ENCODE measurements around the gene PLCH1.

Gene PLCH1

DNA sequence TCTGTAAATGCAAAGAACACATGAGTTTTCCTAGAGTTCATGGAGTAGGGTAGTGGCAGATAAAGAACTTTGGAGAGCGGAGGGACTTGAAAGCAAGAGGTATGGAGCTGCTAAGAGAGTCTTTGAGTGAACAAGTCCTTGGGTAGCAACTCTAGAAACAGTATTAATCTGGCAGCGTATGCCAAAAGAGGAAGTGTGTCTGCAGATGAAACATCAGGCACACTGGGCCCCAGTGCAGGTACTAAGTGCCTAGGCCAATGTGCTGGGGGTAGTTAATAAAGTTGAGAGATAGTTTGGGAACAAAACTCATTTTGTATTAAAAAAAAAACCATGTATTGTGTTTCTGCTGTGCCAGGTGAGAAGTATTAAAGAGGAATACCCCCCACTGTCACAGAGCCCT is 228.4 kb downstream of the PLCH1 start:
- H3K9me3 ChIP-seq (ENCODE audit: control insufficient read depth, low read depth, low read length): no peaks in the 10 kb centered on the region
- no peak overlapping the region for H3K4me3 ChIP-seq (ENCODE audit: low read length)
- H3K9ac ChIP-seq (ENCODE audit: low read length): no peak overlapping the region
- H3K4me1 ChIP-seq (ENCODE audit: control insufficient read depth, low read depth, low read length): peaks cover 5% of the 10 kb centered on the region
- no peak overlapping the region for H3K27ac ChIP-seq (ENCODE audit: low read length)
- H3K27me3 ChIP-seq (ENCODE audit: control insufficient read depth, insufficient read depth, low read length): no peaks in the 10 kb centered on the region
- H3K36me3 ChIP-seq (ENCODE audit: control insufficient read depth, low read depth, low read length): peaks cover 4% of the 10 kb centered on the region

DNA sequence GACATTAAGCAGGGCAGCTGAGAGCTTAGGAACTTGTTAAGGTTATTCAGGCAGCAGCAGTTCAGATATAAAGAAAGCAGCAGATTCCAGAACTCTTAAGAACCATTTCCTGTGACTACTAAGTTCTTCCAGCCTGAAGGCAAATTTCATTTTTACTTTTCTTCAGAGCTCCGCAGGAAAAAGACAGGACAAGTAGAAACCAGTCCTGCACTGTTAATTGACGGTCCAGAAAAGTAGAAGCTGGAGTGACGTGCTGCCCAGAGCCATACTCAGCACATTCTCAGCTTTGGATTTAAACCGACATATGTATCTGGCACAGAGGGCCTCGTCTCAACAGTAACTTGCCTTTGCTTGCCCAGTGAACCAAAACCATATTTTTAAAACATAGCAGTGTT is 232.0 kb downstream of the PLCH1 start:
- H3K4me1 ChIP-seq (ENCODE audit: control insufficient read depth, low read depth, low read length): peaks cover 5% of the 10 kb centered on the region
- no peak overlapping the region for H3K9ac ChIP-seq (ENCODE audit: low read length)
- no peak overlapping the region for H3K4me3 ChIP-seq (ENCODE audit: low read length)
- H3K36me3 ChIP-seq (ENCODE audit: control insufficient read depth, low read depth, low read length): peaks cover 4% of the 10 kb centered on the region
- no peaks in the 10 kb centered on the region for H3K27me3 ChIP-seq (ENCODE audit: control insufficient read depth, insufficient read depth, low read length)
- H3K9me3 ChIP-seq (ENCODE audit: control insufficient read depth, low read depth, low read length): no peaks in the 10 kb centered on the region
- H3K27ac ChIP-seq (ENCODE audit: low read length): no peak overlapping the region

DNA sequence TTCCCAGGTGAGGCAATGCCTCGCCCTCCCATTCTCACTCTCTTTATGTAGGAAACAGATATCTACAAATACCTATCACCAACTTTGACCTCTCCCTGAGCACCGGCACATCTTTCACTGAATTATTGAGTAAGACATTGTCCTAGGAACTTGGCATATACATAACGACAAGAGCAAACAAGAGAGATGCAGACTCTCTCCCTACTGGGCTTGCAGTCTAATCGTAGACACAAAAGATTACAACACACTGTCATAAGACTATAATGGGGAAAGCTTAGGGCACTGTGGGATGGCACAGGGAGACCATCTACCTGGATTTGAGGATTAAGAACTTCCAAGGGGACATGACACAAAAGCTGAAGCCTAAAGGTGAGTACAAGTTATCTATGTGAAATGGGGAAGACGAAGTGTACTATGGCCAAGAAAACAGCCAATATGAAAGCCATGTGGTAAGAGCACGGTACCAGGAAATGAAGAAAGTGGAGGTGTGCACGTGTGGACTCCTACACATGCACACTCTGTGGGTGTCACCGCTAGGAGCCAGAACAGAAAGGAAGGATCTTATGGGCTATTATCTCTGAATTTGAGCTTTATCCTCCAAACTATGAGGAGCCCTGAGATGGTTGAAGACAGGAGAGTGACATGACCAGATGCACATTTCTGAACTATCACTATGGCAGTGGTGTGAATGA is 232.6 kb downstream of the PLCH1 start:
- no peaks in the 10 kb centered on the region for H3K9me3 ChIP-seq (ENCODE audit: control insufficient read depth, low read depth, low read length)
- H3K27ac ChIP-seq (ENCODE audit: low read length): no peak overlapping the region
- H3K4me1 ChIP-seq (ENCODE audit: control insufficient read depth, low read depth, low read length): peaks cover 5% of the 10 kb centered on the region
- H3K4me3 ChIP-seq (ENCODE audit: low read length): peak overlapping the region; percentile 31
- H3K27me3 ChIP-seq (ENCODE audit: control insufficient read depth, insufficient read depth, low read length): no peaks in the 10 kb centered on the region
- H3K36me3 ChIP-seq (ENCODE audit: control insufficient read depth, low read depth, low read length): peaks cover 4% of the 10 kb centered on the region
- H3K9ac ChIP-seq (ENCODE audit: low read length): peak overlapping the region; percentile 55

DNA sequence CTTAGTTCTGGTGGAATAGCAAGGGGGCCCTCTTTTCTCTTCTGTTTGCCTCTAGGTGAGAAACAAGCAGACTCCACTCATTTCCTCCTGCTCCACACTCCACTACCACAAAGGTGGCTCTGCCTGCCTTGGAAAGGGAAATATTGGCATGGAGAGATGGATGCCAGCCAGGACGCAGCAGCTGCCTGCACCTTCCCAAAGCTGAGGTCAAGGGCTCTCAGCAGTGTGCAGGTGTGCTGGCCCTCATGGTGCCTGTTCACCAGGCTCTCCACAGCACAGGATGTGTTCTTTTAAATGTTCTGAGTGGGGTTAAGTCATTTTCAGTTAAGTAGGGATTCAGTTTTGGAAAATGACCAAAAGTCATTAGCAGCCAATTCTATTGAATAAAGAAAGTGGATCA is 240.2 kb downstream of the PLCH1 start:
- Histone ChIP-seq H3K36me3 (ENCODE audit: control insufficient read depth, low read depth, low read length) (no peaks in the 10 kb centered on the region), H3K9me3 (ENCODE audit: control insufficient read depth, low read depth, low read length) (no peaks in the 10 kb centered on the region), H3K4me3 (ENCODE audit: low read length) (no peak overlapping the region), H3K27ac (ENCODE audit: low read length) (no peak overlapping the region), H3K4me1 (ENCODE audit: control insufficient read depth, low read depth, low read length) (no peaks in the 10 kb centered on the region), H3K9ac (ENCODE audit: low read length) (no peak overlapping the region), H3K27me3 (ENCODE audit: control insufficient read depth, insufficient read depth, low read length) (no peaks in the 10 kb centered on the region)

DNA sequence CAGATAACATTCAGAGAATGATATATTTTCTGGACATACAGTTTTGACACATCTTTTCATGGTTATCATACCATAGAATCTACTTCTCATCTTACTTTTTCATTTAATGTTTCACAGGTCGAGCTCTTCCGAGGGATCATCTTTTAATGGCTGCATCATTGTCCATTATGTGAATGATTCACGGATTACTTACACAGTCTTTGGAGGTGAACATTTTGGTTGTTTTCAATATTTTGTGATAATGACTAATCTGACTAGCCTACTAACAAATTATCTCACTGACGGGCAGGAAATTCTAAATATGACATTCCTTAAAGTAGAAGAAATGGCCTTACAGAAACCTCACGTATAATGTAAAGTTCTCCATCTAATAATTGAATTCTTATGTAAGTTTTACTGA is 242.2 kb downstream of the PLCH1 start:
- Histone ChIP-seq H3K9me3 (ENCODE audit: control insufficient read depth, low read depth, low read length) (no peaks in the 10 kb centered on the region), H3K4me1 (ENCODE audit: control insufficient read depth, low read depth, low read length) (peaks cover 3% of the 10 kb centered on the region), H3K36me3 (ENCODE audit: control insufficient read depth, low read depth, low read length) (peaks cover 5% of the 10 kb centered on the region), H3K4me3 (ENCODE audit: low read length) (no peak overlapping the region), H3K27ac (ENCODE audit: low read length) (no peak overlapping the region), H3K9ac (ENCODE audit: low read length) (no peak overlapping the region), H3K27me3 (ENCODE audit: control insufficient read depth, insufficient read depth, low read length) (no peaks in the 10 kb centered on the region)

DNA sequence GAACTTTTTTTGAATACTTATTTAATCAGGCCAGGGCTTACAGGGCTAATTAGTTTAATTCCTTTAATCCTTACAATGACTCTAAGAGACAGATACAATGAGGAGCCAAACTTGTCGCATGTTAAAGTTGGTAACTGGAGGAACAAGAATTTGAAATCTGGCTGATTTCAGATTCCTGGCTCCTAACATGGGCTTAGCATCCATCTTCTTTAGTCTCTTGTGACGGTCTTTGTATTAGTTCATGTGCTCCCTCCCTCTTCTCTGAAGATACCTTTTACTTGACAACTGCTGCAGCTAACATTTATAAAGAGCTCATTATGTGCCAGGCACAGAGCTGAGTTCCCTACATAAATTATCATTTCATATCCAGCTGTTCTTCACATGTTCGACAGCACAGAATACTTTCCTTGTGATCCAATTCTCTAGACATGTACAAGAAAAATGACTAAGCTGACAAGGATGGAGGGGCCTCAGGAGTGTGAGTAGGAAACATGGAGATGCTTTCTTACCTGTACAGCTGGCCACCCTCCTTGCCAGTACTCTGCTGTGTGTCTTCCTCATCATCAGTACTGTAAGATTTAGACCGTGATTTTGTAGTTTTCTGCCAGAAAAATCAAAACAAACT is 244.6 kb downstream of the PLCH1 start:
- no peak overlapping the region for H3K9ac ChIP-seq (ENCODE audit: low read length)
- peaks cover 3% of the 10 kb centered on the region for H3K4me1 ChIP-seq (ENCODE audit: control insufficient read depth, low read depth, low read length)
- H3K4me3 ChIP-seq (ENCODE audit: low read length): no peak overlapping the region
- no peaks in the 10 kb centered on the region for H3K27me3 ChIP-seq (ENCODE audit: control insufficient read depth, insufficient read depth, low read length)
- H3K27ac ChIP-seq (ENCODE audit: low read length): no peak overlapping the region
- H3K9me3 ChIP-seq (ENCODE audit: control insufficient read depth, low read depth, low read length): no peaks in the 10 kb centered on the region
- peaks cover 5% of the 10 kb centered on the region for H3K36me3 ChIP-seq (ENCODE audit: control insufficient read depth, low read depth, low read length)

DNA sequence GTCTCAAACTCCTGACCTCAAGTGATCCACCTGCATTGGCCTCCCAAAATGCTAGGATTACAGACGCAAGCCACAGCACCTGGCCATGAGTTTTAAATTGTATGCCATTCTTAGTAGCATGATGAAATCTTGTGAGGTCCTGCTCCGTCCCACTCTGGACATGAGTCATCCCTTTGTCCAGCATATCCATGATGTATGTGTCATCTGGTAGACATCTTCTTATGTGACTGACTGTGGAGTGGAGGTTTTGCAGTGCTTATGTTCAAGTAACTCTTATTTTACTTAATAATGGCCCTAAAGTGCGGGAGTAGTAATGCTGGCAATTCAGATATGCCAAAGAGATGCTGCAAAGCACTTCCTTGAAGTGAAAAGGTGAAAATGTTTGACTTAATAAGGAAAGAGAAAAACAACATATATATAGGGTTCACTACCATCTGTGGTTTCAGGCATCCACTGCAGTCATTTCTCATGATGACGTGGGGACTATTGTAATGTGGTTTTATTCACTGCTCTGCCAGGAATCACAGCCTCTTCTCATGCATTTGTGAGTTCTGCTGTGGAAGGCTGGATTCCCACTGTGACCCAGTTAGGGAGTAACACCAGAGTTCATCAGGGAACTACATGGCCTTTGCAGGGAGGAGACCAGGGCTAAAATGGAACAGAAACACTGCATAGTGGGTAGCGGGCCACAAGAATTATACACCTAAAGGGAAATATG is 246.8 kb downstream of the PLCH1 start:
- Histone ChIP-seq H3K4me3 (ENCODE audit: low read length) (no peak overlapping the region), H3K9me3 (ENCODE audit: control insufficient read depth, low read depth, low read length) (no peaks in the 10 kb centered on the region), H3K27ac (ENCODE audit: low read length) (no peak overlapping the region), H3K4me1 (ENCODE audit: control insufficient read depth, low read depth, low read length) (peaks cover 3% of the 10 kb centered on the region), H3K27me3 (ENCODE audit: control insufficient read depth, insufficient read depth, low read length) (no peaks in the 10 kb centered on the region), H3K36me3 (ENCODE audit: control insufficient read depth, low read depth, low read length) (peaks cover 5% of the 10 kb centered on the region), H3K9ac (ENCODE audit: low read length) (no peak overlapping the region)

DNA sequence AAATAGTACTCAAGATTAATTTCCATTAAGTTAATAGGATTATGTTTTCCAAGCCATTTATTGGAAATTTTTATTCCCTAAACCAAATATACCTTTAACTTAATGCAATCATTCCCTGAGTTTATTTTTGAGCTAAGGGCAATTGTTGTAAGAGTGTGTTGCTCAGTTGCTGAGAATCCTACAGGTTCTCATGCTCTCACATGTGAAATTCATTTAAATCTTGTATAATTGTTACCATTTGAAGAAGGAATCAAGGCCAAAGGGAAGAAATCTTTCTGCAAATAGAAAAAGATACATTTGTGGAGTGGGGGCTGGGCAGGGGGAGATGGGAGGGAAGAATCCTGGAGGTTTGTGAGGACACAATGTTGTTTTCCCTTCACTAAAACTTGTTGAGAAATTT is 248.7 kb downstream of the PLCH1 start:
- no peak overlapping the region for H3K4me3 ChIP-seq (ENCODE audit: low read length)
- peaks cover 7% of the 10 kb centered on the region for H3K36me3 ChIP-seq (ENCODE audit: control insufficient read depth, low read depth, low read length)
- H3K9me3 ChIP-seq (ENCODE audit: control insufficient read depth, low read depth, low read length): no peaks in the 10 kb centered on the region
- no peaks in the 10 kb centered on the region for H3K27me3 ChIP-seq (ENCODE audit: control insufficient read depth, insufficient read depth, low read length)
- no peak overlapping the region for H3K9ac ChIP-seq (ENCODE audit: low read length)
- peaks cover 3% of the 10 kb centered on the region for H3K4me1 ChIP-seq (ENCODE audit: control insufficient read depth, low read depth, low read length)
- no peak overlapping the region for H3K27ac ChIP-seq (ENCODE audit: low read length)

DNA sequence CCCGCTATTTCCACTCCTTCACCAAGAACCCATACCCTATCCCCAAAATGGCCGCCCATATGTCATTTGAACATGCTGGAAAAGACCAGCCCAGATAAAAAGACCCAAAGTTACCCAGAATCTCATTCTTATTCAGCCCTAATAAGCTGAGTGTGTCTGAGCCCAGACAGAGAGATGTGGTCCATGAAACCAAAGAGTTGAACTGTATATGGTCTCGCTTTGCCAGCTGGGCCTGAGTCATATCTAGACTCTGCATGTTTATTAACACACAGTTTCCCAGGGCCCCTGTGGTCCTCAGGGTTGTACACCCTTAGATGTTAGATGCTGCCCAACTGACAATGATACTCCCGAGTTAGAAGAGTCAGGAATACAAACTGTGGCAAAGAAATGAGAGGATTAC is 249.5 kb downstream of the PLCH1 start:
- Histone ChIP-seq H3K4me1 (ENCODE audit: control insufficient read depth, low read depth, low read length) (peaks cover 3% of the 10 kb centered on the region), H3K9ac (ENCODE audit: low read length) (no peak overlapping the region), H3K9me3 (ENCODE audit: control insufficient read depth, low read depth, low read length) (no peaks in the 10 kb centered on the region), H3K36me3 (ENCODE audit: control insufficient read depth, low read depth, low read length) (peaks cover 7% of the 10 kb centered on the region), H3K4me3 (ENCODE audit: low read length) (no peak overlapping the region), H3K27me3 (ENCODE audit: control insufficient read depth, insufficient read depth, low read length) (no peaks in the 10 kb centered on the region), H3K27ac (ENCODE audit: low read length) (no peak overlapping the region)

DNA sequence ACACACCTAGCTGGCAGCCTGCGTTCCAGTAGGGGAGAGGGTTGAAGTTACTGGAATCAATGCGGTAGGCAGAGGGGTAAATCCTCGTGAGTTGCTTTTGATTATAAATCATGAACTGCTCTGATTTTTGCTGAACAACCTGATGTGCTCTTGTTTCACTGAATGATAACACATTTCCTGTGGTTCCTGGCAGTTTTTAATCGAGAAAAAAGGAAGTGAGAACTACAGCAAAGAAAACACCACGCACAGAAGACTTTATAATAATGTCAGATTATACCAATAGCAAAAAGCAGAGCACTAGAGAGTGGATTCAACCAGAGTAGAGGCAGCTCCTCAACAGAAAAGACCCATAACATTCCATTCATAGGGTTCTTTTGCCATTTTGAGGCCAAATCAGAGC is 250.5 kb downstream of the PLCH1 start:
- no peak overlapping the region for H3K27ac ChIP-seq (ENCODE audit: low read length)
- peaks cover 4% of the 10 kb centered on the region for H3K36me3 ChIP-seq (ENCODE audit: control insufficient read depth, low read depth, low read length)
- H3K4me3 ChIP-seq (ENCODE audit: low read length): no peak overlapping the region
- no peaks in the 10 kb centered on the region for H3K9me3 ChIP-seq (ENCODE audit: control insufficient read depth, low read depth, low read length)
- H3K9ac ChIP-seq (ENCODE audit: low read length): no peak overlapping the region
- H3K4me1 ChIP-seq (ENCODE audit: control insufficient read depth, low read depth, low read length): peaks cover under 1% of the 10 kb centered on the region
- no peaks in the 10 kb centered on the region for H3K27me3 ChIP-seq (ENCODE audit: control insufficient read depth, insufficient read depth, low read length)

DNA sequence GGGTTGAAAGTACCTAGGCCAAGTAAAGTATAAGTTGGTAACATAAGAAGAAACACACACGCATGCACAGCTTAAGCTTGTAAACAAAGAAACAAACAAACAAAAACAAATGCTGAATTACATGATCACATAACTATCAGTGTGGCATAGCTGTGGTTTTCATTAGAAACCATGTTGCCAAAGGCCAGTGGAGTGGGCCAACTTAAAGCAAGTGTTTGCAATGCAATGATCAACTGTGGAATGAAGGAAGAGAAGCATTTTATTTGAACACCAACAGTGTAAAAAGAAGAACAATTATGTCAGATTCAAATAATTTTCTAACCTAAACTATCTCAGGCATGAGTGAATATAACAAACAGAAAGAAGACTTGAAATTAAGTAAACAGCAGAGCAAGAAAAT is 252.0 kb downstream of the PLCH1 start:
- Histone ChIP-seq H3K9ac (ENCODE audit: low read length) (no peak overlapping the region), H3K36me3 (ENCODE audit: control insufficient read depth, low read depth, low read length) (peaks cover 3% of the 10 kb centered on the region), H3K4me3 (ENCODE audit: low read length) (no peak overlapping the region), H3K9me3 (ENCODE audit: control insufficient read depth, low read depth, low read length) (no peaks in the 10 kb centered on the region), H3K27me3 (ENCODE audit: control insufficient read depth, insufficient read depth, low read length) (no peaks in the 10 kb centered on the region), H3K4me1 (ENCODE audit: control insufficient read depth, low read depth, low read length) (no peaks in the 10 kb centered on the region), H3K27ac (ENCODE audit: low read length) (no peak overlapping the region)

DNA sequence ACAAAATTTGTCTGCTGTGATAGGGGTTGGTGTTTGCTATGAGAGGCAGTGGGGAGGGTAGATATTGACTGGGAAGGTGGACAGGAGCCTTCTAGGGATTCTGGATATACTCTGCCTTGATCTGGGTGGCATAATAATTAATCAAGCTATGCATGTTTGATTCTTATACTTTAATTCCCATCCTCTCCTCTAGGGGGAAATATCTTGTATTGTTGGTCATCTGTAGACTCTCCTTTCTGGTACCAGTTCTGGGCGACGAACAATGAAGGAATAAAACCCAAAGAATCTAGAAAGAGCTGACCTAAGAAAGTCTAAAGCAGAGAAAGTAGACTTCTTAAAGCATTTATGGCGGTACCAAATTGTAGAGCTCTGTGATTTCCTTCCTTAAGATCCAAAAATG is 253.2 kb downstream of the PLCH1 start:
- H3K27me3 ChIP-seq (ENCODE audit: control insufficient read depth, insufficient read depth, low read length): no peaks in the 10 kb centered on the region
- H3K27ac ChIP-seq (ENCODE audit: low read length): no peak overlapping the region
- no peak overlapping the region for H3K4me3 ChIP-seq (ENCODE audit: low read length)
- no peak overlapping the region for H3K9ac ChIP-seq (ENCODE audit: low read length)
- H3K36me3 ChIP-seq (ENCODE audit: control insufficient read depth, low read depth, low read length): peaks cover 3% of the 10 kb centered on the region
- no peaks in the 10 kb centered on the region for H3K9me3 ChIP-seq (ENCODE audit: control insufficient read depth, low read depth, low read length)
- H3K4me1 ChIP-seq (ENCODE audit: control insufficient read depth, low read depth, low read length): no peaks in the 10 kb centered on the region

Data from iPS-18a (cell line).